Superior temporal gyrus (tissue), 1 donor: ENCODE results near the gene GPS1.

Experiments used
- DNase-seq: peaks from one replicate; pipeline ENCODE4 v3.0.0-alpha.2; 2016; ENCODE audit errors: extremely low spot score

The GPS1 gene

GRCh38 chr17:82103553-82104451 lies 52.1 kb downstream of the GPS1 start:
- no peak for DNase-seq

GRCh38 chr17:82104797-82105416 lies 53.2 kb downstream of the GPS1 start:
- DNase-seq: no peak

GRCh38 chr17:82105417-82105881 lies 53.8 kb downstream of the GPS1 start:
- no peak for DNase-seq

- no peak for DNase-seq
Observed at GRCh38 chr17:82105882-82106687, 54.4 kb downstream of the GPS1 start.

GRCh38 chr17:82106688-82107305 lies 55.1 kb downstream of the GPS1 start:
- DNase-seq: no peak
